ENCODE data around the gene KLHL10.

KLHL10 gene

DNA sequence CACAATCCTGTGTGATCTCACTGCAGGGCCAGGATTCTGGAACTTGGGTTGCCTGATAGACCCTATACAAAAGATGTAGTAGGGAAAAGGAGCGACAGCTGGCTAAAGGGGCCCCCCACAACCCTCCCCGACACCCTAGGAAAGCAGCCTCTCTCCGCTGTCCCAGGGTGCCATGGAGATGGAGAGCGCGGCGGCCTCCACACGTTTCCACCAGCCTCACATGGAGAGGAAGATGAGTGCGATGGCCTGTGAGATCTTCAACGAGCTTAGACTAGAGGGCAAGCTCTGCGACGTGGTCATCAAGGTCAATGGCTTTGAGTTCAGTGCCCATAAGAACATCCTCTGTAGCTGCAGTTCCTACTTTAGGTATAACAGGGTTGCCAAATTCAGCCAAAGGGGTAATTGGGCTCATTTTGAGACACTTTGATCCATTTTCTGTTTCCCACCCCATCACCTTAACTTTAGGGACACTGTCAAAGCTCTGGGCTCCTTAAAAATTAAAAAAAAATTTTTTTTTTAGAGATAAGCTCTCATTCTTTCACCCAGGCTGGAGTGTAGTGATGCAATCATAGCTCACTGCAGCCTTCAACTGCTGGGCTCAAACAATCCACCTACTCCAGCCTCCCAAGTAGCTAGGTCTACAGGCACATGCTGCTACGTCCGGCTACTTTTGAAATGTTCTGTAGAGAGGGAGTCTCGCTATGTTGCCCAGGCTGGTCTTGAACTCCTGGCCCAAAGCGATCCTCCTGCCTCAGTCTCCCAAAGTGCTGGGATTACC lies at the start of gene KLHL10:
KLHL10 (plus strand) TSS at position 65 of the 778 bp plus-strand sequence; CDS start at position 173, 108 bp downstream.
- DNase-seq = no peak

DNA sequence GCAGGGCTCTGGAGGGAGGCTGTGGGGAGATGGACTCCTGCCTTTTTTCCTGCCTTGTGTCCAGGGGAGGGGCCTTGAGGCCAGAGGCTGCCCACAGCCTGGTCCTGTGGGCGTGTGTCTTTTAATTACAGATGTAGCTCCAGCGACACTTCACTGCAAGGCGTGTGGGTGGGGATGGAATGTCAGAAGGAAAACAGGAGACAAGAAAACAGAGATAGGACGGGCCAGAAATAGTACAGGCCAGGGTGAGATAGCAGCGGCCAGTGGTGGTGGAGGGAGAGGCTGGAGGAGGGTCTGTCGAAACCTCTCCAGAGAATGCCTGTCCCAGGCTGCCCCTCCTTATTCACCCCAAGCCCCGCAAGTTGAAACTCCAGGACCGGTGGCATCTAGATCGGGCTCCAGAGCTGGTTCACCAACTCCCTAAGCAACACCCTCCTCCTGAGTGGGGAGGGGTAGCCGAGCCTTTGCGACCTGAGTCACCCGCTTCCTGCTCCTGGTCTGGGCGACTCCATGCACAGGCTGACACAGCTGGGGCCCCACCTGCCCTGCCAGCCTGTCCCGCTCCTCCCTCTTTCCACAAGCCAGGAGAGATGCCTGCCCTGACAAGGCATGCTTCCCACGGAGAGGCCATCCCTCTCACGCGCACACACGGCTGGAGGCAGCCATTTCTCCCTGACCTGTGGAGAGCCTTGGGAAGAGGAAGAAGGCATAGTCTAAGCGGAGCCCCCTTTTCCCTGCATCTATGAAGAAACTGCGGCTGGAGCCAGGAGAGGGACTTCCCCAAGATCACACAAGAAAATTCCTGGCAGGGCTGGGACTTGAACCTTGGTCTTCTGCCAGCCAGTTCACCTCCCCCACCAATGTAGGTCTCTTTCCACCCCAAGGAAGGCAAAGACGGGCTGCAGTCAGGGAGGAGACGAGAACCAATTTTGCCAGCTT lies 44.5 kb upstream of the KLHL10 start:
- peak; percentile 99 for DNase-seq

DNA sequence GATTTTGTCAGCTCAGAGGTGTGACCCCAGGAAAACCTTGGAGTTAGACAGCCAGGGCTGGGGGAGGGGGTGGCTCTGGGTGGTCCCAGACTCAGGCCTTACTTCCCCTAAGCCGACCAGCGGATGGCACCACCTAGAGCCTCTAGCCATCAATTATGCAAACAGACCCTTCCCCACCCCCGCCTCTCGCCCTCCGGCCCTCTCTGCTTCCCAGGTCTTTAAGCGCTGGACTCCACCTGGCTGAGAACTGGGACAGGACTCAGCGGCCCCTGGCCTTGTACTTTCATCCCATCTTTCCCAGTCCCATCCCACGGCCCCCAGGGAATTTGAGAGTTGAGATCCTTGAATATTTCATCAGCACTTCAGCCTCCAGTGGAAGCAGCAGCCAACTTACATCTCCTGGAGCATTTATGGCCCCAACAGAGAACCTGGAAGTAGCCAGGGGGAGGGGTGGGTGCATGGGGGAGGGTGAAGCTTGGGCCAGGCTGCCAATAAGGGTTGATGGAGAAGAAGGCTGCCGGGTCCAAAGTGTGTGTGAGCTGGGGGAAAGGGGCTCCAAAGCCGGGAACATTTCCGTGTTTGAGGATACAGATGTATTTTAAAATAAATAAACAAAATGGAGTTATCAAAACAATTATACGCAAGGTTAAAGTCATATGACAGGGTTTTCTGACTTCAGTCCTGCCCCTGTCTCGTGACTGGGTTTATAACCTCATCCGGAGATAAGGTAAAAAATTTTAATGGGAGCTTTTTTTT lies 43.7 kb upstream of the KLHL10 start:
- DNase-seq = peak; percentile 96

DNA sequence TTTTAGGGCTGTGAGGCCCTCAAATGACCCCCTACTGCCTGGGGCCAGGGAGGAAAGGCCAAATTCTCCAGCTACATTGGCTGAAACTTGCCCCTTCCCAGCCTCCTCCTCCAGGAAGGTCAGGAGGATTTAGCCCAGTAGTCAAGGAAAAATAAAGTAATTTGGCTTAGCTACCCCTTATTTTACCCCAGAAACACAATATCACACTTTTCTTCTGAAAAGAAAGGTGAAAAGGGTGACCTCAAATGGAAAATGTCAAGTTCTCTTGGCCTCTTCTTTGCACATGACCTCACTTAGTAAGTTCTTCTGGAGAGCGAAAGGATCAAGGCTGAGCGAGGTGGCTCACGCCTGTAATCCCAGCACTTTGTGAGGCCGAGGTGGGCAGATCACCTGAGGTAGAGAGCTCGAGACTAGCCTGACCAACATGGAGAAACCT lies 43.1 kb upstream of the KLHL10 start:
- no peak for DNase-seq

DNA sequence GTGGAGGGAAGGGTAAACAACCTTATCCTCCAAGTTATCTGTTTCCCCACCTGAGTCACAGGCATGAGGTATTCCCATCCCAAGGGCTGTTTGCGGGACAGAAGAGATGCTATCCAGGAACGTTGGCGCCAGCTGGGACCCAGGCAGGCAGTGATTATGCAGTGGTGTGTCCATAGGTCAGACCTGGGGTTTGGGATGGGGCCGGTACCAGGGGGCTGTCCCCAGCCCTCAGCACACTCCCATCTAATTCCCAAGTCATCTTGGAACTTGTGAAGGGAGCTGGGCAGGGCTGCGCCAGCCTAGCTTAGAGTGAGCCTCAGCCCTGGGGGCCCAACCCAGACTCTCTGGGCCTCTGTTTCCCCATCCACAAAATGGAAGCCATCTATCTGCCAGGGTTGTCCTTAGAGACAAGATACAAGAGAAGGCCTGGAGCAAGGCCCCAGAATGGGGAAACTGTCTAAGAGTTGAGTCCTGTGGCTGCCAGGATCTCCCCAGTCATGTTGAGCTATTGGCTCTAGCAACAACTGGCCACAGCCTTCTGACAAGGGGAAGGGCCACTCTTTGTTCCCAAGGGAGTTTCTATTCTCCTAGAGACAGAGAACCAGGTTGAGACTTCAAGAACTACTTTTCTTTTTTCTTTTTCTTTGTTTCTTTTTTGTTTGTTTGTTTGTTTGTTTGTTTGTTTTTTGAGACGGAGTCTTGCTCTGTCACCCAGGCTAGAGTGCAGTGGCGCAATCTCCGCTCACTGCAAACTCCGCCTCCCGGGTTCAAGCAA lies 41.3 kb upstream of the KLHL10 start:
- DNase-seq = peak; percentile 93

GRCh38 chr17:41797377-41797776 lies 40.2 kb upstream of the KLHL10 start:
- DNase-seq = no peak

GRCh38 chr17:41799366-41799765 lies 38.3 kb upstream of the KLHL10 start:
- DNase-seq = peak; percentile 82

DNA sequence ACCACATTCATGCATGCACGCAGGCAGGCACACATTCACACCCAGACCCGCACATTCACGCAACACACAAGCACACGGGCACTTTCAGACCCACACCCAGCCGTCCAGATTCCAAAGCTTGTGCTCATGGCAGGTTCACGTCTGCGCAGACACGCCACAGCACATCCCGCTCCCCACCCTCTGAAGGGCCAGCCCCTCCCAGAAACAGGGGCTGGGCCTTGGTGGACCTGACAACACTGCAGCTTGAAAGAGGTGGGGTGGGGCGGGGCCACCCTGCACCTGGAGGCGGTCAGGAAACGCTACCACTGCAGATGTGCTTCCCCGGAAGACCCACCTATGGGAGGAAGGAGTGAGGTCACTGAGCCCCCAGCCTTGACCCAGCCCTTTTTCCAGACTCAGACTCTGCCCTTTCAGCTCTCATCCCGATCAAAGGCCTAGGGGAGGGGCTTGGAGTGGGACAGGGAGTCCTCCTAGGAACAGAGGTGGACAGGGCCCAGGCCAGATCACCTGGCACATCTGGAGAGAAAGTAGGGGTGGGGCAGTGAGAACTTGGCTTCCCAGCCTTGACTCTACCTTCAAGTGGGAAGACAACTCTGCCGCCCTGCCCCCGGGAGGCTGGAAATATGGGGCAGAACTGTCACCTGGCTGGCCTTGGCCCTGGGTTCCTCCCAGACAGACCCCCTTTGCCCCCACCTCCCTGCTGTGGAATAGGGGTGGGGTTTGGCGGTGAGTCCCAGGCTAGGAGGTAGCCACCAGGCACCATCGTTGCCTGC lies 36.8 kb upstream of the KLHL10 start:
- DNase-seq = peak; percentile 100

DNA sequence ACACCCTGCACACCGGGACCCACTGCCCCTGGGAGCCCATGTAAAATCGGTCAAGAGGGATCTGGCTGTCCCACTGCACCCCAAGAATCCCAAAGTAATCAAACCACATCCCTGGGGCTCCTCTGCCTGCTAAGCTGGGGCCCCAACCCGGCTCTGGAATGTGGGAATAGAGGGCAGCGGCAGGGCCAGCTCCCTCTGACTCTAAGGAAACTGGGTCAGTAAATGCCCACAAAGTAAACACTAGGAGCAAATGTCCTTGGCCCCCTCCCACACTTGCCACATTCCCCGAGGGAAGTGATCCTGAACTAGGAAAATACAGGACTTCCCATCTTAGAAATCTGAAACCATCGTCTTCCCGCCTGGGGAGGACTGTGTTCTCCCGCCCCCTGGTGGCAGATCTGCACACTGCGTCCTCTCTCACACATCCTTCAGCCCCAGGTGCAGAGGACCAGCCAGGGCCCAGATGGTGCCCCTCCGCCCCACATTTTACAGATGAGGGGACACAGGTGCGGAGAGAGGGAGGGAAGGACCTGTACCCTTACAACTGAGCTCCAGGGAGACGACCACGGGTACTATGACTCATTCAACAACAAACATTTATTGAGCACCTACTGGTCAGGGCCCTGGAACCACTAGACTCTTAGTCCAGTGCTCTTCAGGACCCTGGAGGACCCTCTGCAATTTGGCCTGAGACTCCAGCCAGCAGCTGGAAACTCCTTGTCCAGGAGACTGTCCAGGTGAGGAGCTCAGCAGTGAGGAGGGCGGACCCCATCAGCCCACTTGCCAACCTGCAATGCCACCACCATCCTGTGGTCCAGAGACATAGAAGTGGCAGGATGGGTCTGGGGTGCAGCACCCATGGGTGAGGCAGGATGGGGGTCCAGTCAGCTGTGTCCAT lies 36.0 kb upstream of the KLHL10 start:
- DNase-seq = peak; percentile 94

GRCh38 chr17:41803049-41804020 lies 34.3 kb upstream of the KLHL10 start:
- peak; percentile 64 for DNase-seq

DNA sequence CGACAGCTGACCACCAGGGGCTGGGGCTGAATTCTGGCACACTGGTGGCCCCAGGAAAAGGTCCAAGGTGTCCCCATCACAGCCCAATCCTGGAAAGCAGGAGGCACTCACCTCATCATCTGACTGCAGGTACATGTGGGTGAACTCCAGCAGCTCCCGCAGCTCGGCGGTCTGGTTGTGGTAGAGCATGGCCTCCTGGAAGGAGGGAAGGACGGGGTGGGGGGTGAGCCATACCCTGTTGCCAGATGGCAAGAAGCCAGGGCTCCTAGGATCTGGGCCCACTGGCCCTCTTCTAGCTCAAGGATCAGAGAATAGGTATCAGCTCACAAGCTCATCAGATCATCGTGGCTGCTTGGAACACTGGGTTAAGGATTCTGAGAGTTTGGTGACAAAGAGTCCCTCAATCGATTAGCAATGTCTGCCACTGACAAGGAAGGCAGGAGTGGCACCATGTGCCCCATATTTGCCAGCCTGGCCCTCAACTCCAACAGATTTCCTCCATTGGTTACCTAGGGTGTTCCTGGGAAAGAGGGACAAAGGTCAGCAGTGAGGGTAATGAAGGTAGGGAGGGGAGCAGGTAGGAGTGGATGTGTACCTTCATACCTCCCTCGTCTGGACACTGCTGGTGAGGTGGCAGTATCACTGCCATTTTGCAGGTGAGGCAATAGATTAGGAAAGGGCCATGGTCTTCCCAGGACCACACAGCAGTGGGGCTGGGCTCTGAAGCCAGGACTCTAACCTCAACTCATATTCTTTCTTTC lies 30.8 kb upstream of the KLHL10 start:
- DNase-seq = no peak

DNA sequence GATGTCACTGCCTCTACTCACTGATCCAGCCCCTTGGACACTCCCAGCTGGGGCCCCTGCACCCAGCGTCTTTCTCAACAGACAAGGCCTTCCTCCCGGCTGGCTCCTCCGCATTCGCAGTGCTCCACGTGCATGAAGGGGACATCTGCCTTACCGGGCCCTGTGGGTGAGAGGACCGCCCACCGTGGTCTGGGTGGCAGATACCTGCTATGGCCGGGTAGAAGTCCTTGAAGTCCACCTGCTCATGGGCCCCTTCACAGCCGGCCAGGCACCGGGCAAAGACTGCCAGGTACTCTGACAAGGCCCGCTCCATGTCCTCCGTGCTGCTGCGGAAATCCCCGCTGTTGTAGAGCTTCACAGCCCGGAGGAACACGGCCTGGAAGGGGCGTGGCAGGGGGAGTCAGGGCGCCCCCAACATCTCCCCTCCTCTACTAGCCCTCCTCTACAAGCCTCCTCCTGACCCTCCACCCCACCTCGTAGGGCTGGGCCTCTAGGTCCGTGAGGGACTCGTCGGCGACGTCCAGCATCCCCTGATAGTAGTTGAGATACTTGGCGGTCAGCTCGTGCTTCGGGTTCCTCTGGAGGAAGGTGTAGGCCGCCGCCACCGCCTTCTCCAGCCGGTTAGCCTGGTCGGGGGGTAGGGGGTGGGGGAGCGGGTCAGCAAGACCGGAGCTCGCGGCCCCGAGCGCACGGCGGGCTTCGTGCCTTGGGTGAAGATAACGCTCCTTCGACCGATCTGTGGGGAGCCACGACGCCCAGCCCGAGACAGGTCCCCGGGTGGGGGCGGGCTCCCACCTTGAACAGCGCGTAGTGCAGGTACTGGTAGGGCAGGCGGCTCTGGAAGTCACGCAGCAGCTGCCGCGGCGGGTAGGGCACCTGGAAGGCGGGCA lies 26.7 kb upstream of the KLHL10 start:
- DNase-seq = peak; percentile 71

GRCh38 chr17:41811549-41812380 lies 25.9 kb upstream of the KLHL10 start, which contains the start of gene P3H4:
Gene P3H4, minus strand, starts transcription at chr17:41811949. Its CDS starts 34 bp downstream, at chr17:41811915.
- DNase-seq = peak; percentile 93

DNA sequence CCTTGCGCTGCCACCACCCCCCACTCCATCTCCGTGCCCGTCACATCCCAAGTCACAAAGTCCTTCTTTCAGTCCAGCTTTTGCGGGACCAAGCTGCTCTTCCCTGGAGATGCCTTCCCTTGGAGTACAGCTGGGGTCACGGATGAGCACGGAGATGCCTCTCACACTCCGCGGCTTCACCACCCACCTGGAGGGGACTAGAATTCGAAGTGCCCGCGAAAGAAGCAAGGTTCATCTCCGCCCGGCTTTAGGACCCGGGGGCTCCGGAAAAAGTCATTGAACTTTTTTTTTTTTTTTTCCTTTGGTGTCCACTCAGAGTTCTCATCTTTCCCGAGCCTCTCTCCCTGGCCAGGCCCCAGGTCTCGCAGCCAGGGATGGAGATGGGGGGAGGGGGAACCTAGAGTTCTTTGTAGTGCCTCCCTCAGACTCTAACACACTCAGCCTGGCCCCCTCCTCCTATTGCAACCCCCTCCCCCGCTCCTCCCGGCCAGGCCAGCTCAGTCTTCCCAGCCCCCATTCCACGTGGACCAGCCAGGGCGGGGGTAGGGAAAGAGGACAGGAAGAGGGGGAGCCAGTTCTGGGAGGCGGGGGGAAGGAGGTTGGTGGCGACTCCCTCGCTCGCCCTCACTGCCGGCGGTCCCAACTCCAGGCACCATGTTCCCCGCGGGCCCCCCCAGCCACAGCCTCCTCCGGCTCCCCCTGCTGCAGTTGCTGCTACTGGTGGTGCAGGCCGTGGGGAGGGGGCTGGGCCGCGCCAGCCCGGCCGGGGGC lies 25.1 kb upstream of the KLHL10 start, which contains the start of gene FKBP10:
FKBP10 (plus strand) TSS at position 624 of the 771 bp plus-strand sequence; CDS start at position 655, 31 bp downstream.
- DNase-seq = peak; percentile 98

DNA sequence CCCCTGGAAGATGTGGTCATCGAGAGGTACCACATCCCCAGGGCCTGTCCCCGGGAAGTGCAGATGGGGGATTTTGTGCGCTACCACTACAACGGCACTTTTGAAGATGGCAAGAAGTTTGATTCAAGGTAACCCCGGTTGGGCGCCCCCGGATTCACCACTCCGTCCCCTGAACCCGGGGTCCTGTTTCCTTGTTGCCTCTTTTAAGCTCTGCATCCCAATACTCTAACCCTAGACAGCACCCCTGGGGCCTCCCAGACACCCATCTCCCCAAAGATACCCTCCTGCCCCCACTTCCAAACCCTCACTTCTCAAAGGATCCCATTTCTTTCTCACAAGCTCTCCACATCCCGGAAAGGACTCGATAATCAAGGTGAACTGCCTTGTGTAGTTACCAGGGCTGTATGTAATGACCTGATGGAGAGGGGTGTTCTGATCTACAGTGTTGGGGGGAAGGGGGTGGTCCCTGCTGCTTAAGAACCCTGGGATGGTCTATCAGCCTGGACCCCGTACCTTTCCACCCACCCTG lies 24.4 kb upstream of the KLHL10 start:
- no peak for DNase-seq

Data from islet precursor cell (in vitro differentiated cells).